ENCODE results near the gene PKNOX1.
"Not testable (repeated sequence)": the region's sequence is repeated elsewhere in the genome, so short reads cannot be mapped to it uniquely, and the experiment has no call there.

The PKNOX1 gene

DNA sequence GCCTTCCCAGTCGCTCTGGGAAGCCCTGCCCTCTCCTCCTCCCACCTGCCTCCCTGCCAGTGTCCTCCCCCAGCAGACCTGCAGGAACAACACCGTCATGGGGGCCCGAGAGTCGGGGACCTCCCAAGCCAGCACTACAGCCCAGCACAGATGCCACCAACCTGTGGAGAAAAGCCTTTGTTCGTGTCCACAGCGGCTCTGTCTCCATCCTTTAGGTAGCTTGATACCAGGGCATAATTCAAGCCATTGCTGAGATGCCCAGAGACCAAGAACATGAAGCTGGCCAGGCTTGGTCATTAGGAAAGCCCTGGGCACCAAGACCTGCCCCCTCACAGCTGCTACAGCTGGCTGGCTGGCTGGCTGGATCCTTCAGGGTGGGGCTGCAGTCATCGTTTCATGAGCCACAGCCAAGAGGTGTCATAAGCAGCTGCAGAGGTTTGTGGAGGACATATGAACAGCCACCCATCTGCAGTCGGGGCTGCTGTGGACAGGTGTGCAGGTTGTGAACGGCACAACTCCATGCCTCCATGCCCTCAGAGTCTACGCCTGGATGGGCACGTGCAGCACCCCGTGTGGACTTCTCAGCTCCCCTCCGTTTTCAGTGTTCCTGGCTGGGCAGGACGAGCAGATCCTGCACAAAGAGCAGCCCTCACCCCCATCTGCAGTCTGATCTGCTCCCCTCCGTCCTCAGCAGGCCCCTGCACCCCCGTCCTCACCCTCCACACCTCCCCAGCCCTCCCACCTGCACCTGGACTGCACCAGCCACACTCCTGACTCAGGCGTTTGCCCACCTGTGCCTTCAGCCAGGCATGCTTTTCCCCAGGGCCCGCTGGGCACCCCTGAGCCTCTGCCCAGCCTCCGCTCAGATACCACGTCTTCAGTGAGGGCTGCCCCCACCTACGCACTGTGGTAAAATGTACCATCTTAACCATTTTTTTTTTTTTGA, 71.8 kb downstream of the PKNOX1 start:
- not testable (repeated sequence) for DNase-seq (ENCODE audit: low read depth)

DNA sequence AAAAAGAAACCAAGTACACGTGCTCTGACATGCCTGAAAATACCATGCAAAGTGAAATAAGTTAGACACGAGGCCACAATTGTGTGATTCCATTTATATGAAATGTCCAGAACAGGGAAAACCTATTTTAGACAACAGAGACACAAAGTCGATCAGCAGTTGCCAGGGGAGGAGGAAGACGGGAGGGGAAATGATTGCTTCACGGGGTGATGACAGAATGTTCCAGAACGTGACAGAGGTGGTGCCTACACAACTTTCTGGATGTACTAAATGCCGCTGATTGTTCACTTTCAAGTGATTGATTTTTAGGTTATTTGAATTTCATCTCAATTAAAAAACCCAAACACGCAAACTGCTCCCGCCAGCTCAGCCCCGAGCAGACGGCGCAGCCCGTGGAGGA, 78.8 kb downstream of the PKNOX1 start:
- DNase-seq (ENCODE audit: low read depth) = not testable (repeated sequence)

DNA sequence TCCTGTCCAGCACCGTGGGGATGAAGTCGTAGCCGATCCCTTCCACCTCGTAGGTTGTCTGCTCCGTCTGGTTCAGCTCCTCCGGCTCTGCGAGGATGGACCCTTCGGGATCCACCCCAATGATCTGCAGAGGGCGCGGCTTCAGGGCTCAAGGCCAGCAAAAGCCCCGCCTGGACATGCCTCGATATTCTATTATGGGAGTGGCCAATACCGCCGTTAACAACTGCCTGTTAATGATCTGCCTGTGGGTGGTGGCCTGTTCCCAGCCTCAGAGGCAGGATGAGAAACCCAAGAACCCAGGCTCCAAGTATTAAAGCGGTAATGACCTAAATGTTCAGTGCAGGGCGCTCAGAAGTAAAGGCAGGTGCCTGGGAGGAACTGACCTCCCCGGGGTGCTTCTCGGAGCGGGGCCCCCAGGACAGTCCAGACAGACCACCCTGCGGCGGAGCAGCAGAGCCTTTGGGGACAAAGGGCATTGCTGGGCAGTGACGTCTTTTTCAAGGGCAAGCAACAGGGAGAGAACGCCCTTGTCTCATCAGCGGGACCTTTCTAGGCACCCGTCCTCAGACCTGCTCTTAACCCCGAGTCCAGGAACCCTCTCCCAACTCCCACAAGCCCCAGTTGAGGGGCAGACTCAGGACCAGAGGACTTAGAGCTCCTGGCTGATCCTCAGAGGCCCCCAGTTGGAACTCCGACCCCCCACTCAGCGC, 88.7 kb downstream of the PKNOX1 start:
- DNase-seq (ENCODE audit: low read depth) = not testable (repeated sequence)

DNA sequence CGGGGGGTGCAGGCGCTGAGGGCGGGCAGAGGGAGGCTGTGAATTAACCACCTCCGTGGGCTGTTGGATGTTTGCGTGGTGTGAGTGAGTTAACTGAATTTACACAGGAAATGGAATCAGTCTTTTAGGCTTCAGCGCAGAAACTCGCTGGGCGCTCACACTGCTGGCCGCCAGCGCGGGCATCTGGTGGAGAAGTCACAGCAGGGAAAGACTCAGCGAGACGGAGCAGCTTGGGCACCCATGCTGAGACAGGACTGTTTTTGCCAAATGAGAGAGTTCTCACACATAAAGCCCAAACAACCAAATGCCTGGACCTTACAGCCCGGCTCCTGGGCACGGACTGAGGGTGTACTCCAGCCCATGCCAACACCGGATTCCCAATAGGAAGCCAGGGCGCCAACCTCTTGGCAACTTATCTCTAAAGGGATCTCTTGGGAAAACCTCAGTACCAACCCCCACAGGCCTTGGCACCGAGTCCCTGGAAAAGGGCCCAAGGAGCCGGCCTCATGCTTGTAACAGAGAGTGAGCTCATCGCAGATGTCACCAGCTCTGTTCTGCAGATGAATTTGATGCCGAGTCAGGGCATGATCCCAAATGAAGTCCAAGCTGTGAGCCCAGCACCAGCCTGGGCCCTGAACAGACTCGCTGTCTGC, 90.0 kb downstream of the PKNOX1 start:
- DNase-seq (ENCODE audit: low read depth) = not testable (repeated sequence)

DNA sequence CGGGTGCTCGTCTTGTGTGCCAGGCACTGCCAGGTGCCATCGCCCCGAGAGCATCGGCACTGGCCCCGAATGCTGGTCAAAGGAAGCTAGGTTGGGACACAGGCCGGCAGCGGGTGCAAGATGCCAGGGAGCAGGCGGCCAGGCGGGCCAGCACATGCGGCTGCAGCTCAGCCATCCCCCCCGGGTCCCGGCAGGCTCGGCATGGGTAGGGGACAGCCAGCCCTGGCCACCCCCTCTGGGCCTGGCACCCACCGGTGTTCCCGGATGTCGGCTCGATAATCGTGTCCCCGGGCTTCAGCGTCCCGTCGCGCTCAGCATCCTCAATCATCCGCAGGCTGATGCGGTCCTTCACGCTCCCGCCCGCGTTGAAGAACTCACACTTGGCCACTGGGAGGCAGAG, 91.6 kb downstream of the PKNOX1 start:
- DNase-seq (ENCODE audit: low read depth) = not testable (repeated sequence)

DNA sequence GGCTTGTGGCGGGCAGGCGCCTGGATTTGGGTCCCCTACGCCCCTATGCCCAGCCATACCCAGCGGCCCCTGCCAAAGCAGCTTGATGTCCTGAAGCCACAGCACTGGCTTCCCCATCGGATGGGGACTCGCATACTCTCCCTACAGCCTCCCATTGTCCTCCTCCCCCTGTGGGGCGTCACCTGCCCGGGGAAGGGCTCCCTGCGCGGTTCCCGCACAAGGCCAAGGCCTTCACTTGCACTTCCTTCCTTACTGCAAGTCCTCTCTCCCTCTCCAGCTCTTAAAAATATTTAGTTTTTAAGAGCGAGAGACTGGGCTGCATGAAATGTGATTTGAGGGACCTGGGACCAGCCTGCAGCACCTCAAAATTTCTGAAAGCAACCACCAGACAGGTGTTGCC, 92.3 kb downstream of the PKNOX1 start:
- not testable (repeated sequence) for DNase-seq (ENCODE audit: low read depth)

DNA sequence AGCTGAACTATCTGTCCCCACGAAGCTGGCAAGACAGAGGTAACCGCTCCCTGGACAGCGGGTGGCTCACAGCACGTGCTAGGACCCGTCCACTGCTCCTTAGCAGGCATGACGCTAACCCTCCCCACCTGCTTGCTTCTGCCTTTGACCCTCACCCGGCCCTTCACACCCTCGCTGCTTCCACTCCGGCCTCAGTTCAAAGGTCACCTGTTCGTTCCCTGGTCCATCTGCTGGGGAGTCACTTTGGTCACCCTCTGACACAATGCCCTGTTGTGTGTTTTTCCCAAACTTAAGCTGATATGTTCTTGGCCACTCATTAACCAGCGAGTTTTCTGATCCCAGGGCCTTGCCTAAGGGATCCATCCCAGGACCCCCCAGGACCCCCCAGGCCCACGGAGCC, 93.7 kb downstream of the PKNOX1 start:
- DNase-seq (ENCODE audit: low read depth) = not testable (repeated sequence)

DNA sequence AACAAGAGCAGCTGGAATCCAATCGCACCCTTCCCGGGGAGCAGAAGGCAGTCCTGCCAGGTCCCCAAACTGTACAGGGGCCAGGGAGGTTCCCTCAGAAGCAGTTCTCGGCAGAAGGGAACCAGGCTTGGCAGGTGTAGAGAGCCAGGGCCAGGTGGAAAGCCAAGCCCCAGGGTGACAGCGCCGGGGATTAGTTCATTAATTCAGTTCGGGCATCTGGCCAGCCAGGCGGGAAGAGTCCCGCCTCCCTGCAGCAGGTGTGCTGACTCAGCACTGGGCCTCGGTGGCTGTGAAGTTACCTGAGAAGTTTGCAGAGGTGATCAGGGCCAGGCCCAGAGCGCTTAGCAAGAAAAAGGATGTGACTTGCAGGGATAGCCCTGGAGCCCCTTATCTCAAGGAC, 95.3 kb downstream of the PKNOX1 start:
- not testable (repeated sequence) for DNase-seq (ENCODE audit: low read depth)

DNA sequence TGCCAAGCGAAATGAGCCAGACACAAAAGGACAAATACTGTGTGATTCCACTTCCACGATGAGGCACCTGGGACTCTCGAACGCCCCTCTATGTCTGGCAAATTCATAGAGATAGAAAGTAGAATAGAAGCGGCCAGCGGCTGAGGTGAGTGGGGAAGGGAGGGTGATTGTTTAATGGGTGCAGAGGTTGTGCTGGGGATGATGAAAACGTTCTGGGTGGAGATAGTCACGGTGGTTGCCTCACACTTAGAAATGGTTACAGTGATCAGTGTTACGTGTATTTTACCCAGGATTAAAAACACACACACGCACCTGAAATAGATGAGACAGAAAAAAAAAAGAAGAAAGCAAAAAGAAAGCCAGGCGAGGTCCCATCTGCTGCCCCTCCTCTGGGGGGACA, 98.4 kb downstream of the PKNOX1 start:
- not testable (repeated sequence) for DNase-seq (ENCODE audit: low read depth)

DNA sequence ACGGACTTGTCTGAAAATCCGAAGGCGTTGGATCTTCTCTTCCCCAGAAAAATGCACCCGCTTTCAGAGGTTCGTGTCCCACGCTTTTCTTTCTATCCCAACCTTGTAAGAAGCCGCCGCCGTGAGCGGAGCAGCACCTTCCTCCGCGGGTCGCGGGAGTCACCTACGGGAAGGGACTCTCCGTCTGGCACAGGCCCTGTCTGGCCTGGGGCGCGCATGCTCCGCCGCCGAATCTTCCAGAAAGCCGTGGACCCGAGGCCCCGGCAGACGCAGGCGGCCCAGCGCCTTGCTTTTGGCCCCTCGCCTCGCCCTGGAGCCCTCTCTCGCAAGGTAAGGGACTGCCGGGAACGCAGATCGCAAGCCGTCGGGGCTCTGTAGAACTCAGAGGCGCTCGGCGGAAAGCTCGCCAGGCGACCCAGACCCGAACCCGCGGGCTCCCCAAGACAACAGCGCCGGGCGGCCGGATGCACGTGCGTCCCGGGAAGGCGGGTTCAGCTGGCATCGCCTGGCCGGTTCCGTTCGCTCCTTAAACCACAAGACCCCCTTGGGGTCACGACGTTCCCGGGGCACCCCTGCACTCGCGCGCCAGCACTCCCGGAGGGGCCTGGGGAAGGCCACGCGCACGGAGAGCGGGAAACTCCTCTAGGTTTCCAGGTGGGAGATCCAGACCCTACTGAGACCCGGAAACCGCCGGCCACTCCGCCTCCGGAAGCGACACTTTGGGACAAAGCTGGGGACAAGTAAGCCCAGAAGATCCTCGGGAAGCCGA, 100.2 kb downstream of the PKNOX1 start:
- DNase-seq (ENCODE audit: low read depth) = not testable (repeated sequence)

DNA sequence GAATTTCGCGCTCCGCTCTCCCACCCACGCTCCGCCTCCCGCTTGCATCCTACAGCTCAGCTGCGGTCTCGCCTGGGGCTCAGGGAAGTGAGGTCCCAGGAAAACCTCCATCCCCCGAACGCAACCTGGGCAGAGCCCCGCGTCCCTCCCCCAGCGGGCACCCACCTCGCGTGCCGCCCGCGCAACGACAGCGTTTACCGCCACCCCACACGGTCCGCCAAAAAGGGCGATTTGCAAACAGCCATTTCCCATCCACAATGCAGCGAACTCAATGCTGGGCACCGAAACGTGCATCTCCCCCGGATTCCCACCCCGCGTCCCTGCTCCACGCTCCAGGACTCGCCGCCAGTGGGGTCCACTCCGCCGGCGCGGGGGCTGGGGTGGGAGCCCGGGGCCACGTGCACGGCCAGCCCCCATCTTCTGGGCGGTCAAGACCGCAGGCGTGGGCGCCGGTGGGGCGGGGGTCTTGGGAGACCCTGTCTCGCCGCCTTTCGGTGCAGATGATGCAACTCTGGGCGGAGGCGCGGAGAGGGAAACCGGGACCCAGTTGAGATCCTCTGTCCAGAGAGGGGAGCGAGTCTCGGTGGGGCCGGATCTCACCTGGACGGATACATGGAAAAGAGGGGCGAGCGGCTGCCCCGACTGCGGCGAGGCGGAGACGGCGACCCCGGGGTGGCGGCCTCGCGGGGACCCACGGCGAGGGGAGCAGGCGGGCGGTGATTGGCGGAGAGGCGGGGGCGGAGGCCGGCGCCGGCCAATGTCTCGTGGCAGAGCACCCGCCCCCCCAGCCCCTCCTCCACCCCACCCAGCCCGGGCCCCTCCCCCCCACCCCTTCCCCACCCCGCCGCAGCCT, 101.0 kb downstream of the PKNOX1 start, which contains the start of gene CBS:
Gene CBS, minus strand, starts transcription at position 666 of the 853 bp plus-strand sequence. CDS start 3,642 bp downstream, outside the sequence.
- DNase-seq (ENCODE audit: low read depth) = not testable (repeated sequence)

DNA sequence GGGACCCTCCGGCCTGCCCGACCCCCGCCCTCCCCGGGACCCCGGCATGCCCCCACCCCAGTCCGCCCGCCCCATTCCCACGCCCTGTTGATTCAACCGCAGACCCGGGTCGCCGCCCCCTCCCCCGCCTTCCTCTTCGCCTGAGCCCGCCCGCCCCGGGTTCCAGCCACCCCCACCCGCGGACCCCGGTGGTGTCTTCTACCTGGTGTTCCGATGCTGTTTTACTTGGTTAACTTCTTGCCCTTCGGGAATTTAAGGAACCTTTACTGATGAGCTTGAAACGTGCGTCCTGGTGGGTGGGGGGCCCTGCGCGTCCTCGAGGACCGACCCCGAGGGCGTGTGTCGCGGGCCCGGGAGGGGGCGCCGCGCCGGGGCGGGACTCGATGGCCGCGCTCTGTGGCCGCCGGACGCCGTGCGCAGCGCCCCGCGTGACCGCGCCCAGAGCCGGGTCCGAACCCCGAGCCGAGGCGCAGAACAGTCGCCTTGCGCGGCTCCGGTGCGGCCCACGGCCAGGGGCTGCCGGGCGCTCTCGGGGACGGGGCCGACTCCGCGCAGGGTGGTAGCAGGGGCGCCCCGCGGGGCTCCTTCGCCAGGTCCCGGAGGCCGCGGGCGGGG, 101.8 kb downstream of the PKNOX1 start:
- DNase-seq (ENCODE audit: low read depth) = not testable (repeated sequence)

DNA sequence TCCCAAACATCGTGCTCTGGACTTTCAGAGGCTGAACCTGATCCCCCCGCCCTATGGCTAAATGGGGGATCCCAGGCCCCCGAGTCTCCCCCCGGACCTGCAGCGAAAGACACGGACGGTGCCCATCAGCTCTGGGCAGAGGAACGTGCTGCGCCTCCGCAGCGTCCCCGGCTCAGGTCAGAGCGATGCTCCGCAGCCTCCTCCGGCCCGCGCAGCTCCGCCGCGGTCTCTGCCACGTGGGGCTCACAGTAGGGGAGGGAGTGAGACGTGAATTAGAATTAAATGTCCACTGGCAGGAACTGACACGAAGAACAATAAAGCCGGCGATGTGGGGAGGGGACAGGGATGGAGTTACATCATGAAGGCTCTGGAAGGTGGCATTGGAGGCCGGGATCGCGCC, 102.3 kb downstream of the PKNOX1 start:
- DNase-seq (ENCODE audit: low read depth) = not testable (repeated sequence)

DNA sequence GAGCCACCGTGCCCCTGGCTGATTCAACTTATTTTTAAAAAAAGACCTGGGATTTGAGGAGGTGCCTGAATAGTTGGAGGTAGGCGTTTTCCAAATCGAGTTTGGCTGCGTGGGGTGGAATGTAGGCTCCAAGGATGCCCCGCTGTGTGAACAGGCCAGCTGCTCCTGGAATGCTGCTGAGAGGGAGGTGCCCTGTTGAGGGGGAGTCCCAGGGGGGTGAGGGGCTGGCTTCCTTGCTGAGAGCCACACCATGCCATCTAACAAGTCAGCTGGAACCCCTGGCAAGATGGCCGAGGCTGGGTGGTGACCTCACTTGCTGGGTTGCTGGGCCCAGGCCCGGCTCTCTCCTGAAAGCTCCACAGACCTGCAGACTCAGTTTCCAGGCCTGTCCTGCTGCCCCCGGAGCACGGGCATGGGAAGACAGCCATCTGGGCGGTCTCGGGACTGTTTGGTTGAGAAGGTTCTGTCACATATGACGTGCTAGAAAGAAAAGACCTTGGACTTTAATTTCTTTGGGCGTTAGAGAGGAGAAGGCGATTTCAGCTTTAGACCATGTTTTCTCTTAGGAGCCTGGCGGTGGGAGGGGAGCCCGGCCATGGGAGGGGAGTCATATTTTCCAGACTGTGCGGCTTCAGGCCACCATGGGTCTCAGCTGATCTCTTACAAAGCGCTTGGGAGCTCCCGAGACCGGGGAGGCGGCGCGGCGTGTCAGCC, 108.4 kb downstream of the PKNOX1 start:
- not testable (repeated sequence) for DNase-seq (ENCODE audit: low read depth)
